HepG2 (cell line): ENCODE data around the gene LMOD1. TPM values are rescaled to one million over a fixed set of nuclear protein-coding genes. Genes with fewer than 3 reads are reported as not detected.
A peak's percentile ranks its signal among the peaks of the same experiment; 100 is the strongest.

ENCODE experiments used
- ATAC-seq: fragments of 200-7000 bp; cut with Tn5 transposase; 3 replicates; pipeline ENCODE4 v1.9.1; 2020; ENCODE audit warnings: mild to moderate bottlenecking, moderate library complexity
- BruUV-seq: library from RNA; stranded (reverse); fragments of 400-500 nt; replicated peaks from 2 replicates; lab custom pipeline; 2021; lab: Mats Ljungman, UMichigan
- CTCF ChIA-PET: fragments of 300-600 bp; formaldehyde crosslinking; extraction: SDS; loops from one replicate; lab custom pipeline; 2021; ENCODE audit warnings: low total read pairs, inconsistent platforms, low intra/inter-chr PET ratio; lab: Yijun Ruan, JAX
- POLR2A ChIA-PET: fragments of 350-600 bp; sonication (Branson Sonifier 250); formaldehyde crosslinking; loops from one replicate; lab custom pipeline; 2020; ENCODE audit warnings: antibody characterized with exemption, inconsistent platforms; lab: Yijun Ruan, JAX
- DNase-seq: peaks from one replicate; pipeline ENCODE4 v3.0.0-alpha.2; 2015; ENCODE audit warnings: low spot score
- FAIRE-seq: peaks from 3 replicates; lab custom pipeline; 2011; peaks lifted over from hg19 to GRCh38; lab: Jason Lieb, UNC
- H2AFZ ChIP-seq: one replicate; pipeline ENCODE4 v1.6.1; 2011; ENCODE audit warnings: low read length, inconsistent platforms
- H3K27ac ChIP-seq: fragments of 300-600 bp; 3 replicates; pipeline ENCODE4 v1.8.0; 2011; ENCODE audit warnings: mixed run types, mild to moderate bottlenecking, mixed read lengths, low read length, inconsistent platforms; ENCODE audit not compliant: insufficient read depth; ENCODE audit errors: extremely low read length
- H3K27me3 ChIP-seq, 2 experiments: fragments of 200-600 bp in 1 of 2; 2 replicates in 1 of 2; 3 replicates in 1 of 2; pipeline versions ENCODE4 v1.6.0 to v1.8.0; 2011; ENCODE audit warnings: low read length in 2 of 2, mild to moderate bottlenecking in 2 of 2, moderate library complexity in 2 of 2, inconsistent platforms in 1 of 2; ENCODE audit not compliant: insufficient read depth in 2 of 2, control insufficient read depth in 1 of 2
- H3K36me3 ChIP-seq, 2 experiments: fragments of 200-600 bp in 1 of 2; replicated peaks in 1 of 2; 2 replicates in 1 of 2; 3 replicates in 1 of 2; pipeline versions ENCODE4 v1.5.1 to v1.8.0; 2011; ENCODE audit warnings: low read length in 2 of 2, inconsistent platforms in 1 of 2; ENCODE audit not compliant: insufficient read depth in 2 of 2, control insufficient read depth in 1 of 2
- H3K4me1 ChIP-seq: 2 replicates; pipeline ENCODE4 v1.5.1; 2012; ENCODE audit warnings: low read length, inconsistent platforms; ENCODE audit not compliant: insufficient read depth
- H3K4me2 ChIP-seq: 2 replicates; pipeline ENCODE4 v1.6.0; 2011; ENCODE audit warnings: low read depth, low read length, inconsistent platforms
- H3K4me3 ChIP-seq, 3 experiments: fragments of 200-600 bp in 1 of 3; sonication (generic), shearing (Covaris generic) in 1 of 3; replicated peaks in 1 of 3; 2 replicates each; pipeline ENCODE4 v1.5.1; 2011 to 2016; ENCODE audit warnings: low read length in 3 of 3, inconsistent platforms in 2 of 3, low read depth in 2 of 3, mild to moderate bottlenecking in 2 of 3, control low read depth in 1 of 3, mixed read lengths in 1 of 3; ENCODE audit not compliant: insufficient read depth in 1 of 3
- H3K79me2 ChIP-seq: one replicate; pipeline ENCODE4 v1.6.1; 2011; ENCODE audit warnings: low read length, inconsistent platforms; ENCODE audit not compliant: insufficient read depth
- H3K9ac ChIP-seq: 2 replicates; pipeline ENCODE4 v1.6.0; 2011; ENCODE audit warnings: mild to moderate bottlenecking, low read depth, low read length, inconsistent platforms; ENCODE audit not compliant: insufficient read depth
- H3K9me3 ChIP-seq: 2 replicates; pipeline ENCODE4 v1.5.1; 2012; ENCODE audit warnings: mild to moderate bottlenecking, low read length
- H4K20me1 ChIP-seq: 2 replicates; pipeline ENCODE4 v1.6.0; 2011; ENCODE audit warnings: inconsistent platforms, mild to moderate bottlenecking, low read length, moderate library complexity; ENCODE audit not compliant: insufficient read depth
- AGO2 ChIP-seq: fragments of 200-400 bp; formaldehyde crosslinking; optimal IDR thresholded peaks from 2 replicates; pipeline ENCODE3; 2017; ENCODE audit warnings: mild to moderate bottlenecking, low read depth, low read length, moderate library complexity
- NPAS2 ChIP-seq: sonication (generic); formaldehyde crosslinking; IDR thresholded peaks from 2 replicates; pipeline ENCODE4 v1.8.0; 2022; ENCODE audit warnings: mild to moderate bottlenecking, missing genetic modification reagents, borderline replicate concordance
- POLR2AphosphoS2 ChIP-seq: IDR thresholded peaks from 2 replicates; pipeline ENCODE4 v1.6.1; 2011; ENCODE audit warnings: low read depth, low read length, improper control_type of control experiment
- SP5 ChIP-seq: IDR thresholded peaks from 2 replicates; pipeline ENCODE4 v1.6.1; 2016; ENCODE audit warnings: low read depth, borderline replicate concordance
- ZIK1 ChIP-seq: sonication (generic); formaldehyde crosslinking; IDR thresholded peaks from 2 replicates; pipeline ENCODE4 v1.5.0; 2020; ENCODE audit warnings: mild to moderate bottlenecking, low read depth, missing genetic modification reagents, borderline replicate concordance
- WGBS: methylation state at CpG from one replicate; pipeline ENCODE4 v1.1.6; 2017; ENCODE audit warnings: low lambda C conversion rate; 5-methylcytosine and 5-hydroxymethylcytosine counted together
- in situ Hi-C: cut with HindIII; loops from 2 replicates; pipeline ENCODE4 v1.10.0; 2017; ENCODE audit warnings: low pct_unique_long_range_greater_than_20kb; ENCODE audit not compliant: extremely low pct_ligation_motif_present
- intact Hi-C: fragments of 100-400 bp; cut with micrococcal nuclease; formaldehyde crosslinking; loops from one replicate; pipeline ENCODE4 v1.10.0; 2022; ENCODE audit not compliant: unreplicated experiment
- polyA plus RNA-seq, 8 experiments: library from polyadenylated mRNA; depleted of rRNA in 3 of 8; stranded (reverse) in 7 of 8; unstranded in 1 of 8; fragments of >200 nt; fragmentation: Illumina TruSeq in 4 of 8; extraction: Trizol in 4 of 8; gene quantifications; 2 replicates each; pipeline versions ENCODE4 v1.2.1 to v1.2.3, GENCODE V29; 2011 to 2016; ENCODE audit warnings: low read depth in 4 of 8, missing spikeins in 1 of 8, mixed read lengths in 1 of 8; ENCODE audit not compliant: insufficient read depth in 1 of 8
- total RNA-seq, 5 experiments: library from RNA; depleted of rRNA; stranded (reverse); fragments of >200 nt; fragmentation: Illumina TruSeq; extraction: Trizol; gene quantifications; 2 replicates each; pipeline ENCODE4 v1.2.3, GENCODE V29; 2016; ENCODE audit warnings: low read depth in 1 of 5
- TF ChIP-seq, protein P1 (sequence below): sonication (generic); formaldehyde crosslinking; IDR thresholded peaks from 2 replicates; pipeline ENCODE4 v1.5.0; 2020; ENCODE audit warnings: mild to moderate bottlenecking, missing genetic modification reagents

LMOD1 gene
- total and polyA plus RNA-seq, 2 of the 13 experiments (the other 11 are each of a cell fraction or from before 2014, with no cell fraction given) = not detected

DNA sequence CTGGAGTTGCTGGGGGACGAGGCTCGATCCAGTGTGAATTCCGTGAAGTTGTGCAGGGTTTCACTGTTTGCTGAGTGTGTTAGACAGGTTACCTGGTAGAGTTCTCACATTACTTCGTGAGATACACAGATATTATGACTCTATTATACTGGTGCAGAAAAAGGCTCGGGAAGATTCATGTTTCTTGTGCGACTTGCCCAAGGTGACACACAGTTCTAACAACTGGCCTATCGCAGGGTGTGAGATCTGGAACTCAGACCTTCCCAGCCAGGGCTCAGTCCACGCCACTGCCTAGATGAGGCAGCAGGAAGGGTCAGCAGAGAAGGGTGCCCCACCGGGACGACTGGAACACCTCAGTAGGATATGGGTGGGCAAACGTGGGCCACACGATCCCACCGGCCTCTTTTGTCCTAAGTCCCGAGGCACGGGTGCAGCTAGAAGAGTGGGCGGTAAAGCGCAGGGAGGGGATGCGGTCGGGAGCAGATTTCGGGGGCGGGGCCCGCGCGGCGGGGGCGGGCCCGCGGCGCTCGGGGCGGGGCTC lies 35.8 kb upstream of the LMOD1 start (continued):
- TF ChIP-seq SP5 = peak; percentile 13; the same call in 1 of the 2 replicates
- TF ChIP-seq, all 625 proteins: peak for 8

DNA sequence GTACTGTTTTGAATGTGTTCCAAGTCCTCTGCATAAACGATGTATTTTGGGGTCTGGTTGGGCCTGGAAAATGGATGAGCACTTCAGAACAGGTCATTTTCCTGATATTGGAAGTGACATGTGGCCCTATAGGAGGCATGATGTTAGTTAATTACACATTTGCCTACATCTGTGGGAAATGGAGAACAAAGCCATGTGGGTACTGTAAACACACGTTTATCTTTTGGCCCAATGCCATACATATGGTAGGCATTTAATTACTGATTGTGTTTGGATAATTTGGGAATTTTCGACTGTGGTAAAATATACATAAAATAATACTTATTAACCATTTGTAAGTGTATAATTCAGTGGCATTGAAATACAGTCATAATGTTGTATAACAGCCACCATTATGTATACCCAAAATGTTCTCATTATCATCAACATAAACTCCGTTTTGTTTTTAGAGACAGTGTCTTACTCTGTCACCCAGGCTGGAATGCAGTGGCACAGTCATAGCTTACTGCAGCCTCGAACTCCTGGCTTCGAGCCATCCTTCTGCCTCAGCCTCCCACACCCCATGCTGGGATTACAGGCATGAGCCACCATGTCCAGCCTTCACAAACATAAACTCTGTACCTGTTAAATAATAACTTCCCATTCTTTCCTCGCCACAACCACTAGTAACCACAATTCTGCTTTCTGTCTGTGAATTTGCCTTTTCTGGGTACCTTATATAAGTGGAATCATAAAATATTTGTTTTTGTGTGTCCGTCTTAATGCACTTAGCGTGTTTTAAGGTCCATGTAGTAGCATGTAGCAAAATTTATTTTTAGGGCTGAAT lies 24.2 kb upstream of the LMOD1 start:
- no peak overlapping the region for H3K27ac ChIP-seq
- H3K4me2 ChIP-seq = no peak overlapping the region
- no peak for FAIRE-seq
- DNase-seq = no peak
- BruUV-seq = no TSS peak
- no peaks in the 10 kb centered on the region for H3K27me3 ChIP-seq
- H3K9ac ChIP-seq = no peak overlapping the region
- H2AFZ ChIP-seq = no peak overlapping the region
- H3K4me3 ChIP-seq = no peak overlapping the region
- intact Hi-C loops = no loop called here
- no peaks in the 10 kb centered on the region for H3K79me2 ChIP-seq
- no peak for ATAC-seq
- no peaks in the 10 kb centered on the region for H3K4me1 ChIP-seq
- in situ Hi-C loops = loop anchor here (5.0 kb wide), 1 partner anchor 78 kb away; no protein-coding TSS in a partner anchor
- ChIA-PET POLR2A (no interaction called here), CTCF (no interaction called here)
- WGBS = 76% methylated on average over 9 of the region's 9 CpGs
- TF ChIP-seq, protein P1, sequence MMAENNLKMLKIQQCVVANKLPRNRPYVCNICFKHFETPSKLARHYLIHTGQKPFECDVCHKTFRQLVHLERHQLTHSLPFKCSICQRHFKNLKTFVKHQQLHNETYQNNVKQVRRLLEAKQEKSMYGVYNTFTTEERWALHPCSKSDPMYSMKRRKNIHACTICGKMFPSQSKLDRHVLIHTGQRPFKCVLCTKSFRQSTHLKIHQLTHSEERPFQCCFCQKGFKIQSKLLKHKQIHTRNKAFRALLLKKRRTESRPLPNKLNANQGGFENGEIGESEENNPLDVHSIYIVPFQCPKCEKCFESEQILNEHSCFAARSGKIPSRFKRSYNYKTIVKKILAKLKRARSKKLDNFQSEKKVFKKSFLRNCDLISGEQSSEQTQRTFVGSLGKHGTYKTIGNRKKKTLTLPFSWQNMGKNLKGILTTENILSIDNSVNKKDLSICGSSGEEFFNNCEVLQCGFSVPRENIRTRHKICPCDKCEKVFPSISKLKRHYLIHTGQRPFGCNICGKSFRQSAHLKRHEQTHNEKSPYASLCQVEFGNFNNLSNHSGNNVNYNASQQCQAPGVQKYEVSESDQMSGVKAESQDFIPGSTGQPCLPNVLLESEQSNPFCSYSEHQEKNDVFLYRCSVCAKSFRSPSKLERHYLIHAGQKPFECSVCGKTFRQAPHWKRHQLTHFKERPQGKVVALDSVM = peak; percentile 31; the same call in 1 of the 2 replicates
- TF ChIP-seq AGO2 (peak; percentile 12), NPAS2 (CRISPR knock-in tag) (no peak), ZIK1 (CRISPR knock-in tag) (no peak), POLR2AphosphoS2 (peak; percentile 81)
- H4K20me1 ChIP-seq = no peaks in the 10 kb centered on the region; the same call in 1 of the 2 replicates
- no peaks in the 10 kb centered on the region for H3K9me3 ChIP-seq
- peaks cover 4 to 44% of the 10 kb centered on the region in 2 experiments; a peak in 4 of 5 replicates for H3K36me3 ChIP-seq
